Type B pancreatic cell (in vitro differentiated cells): ENCODE results near the gene IRF9. TPM values are rescaled to one million over a fixed set of nuclear protein-coding genes. Genes with fewer than 3 reads are reported as not detected.

ENCODE experiments used
- DNase-seq: peaks from one replicate; pipeline ENCODE4 v3.0.0; 2021; ENCODE audit warnings: mixed read lengths; ENCODE audit not compliant: unreplicated experiment; ENCODE audit errors: extremely low spot score
- H3K27ac Mint-ChIP-seq: 2 replicates; pipeline ENCODE4 v1.8.0; 2021; ENCODE audit warnings: mild to moderate bottlenecking, mixed read lengths
- H3K27me3 Mint-ChIP-seq: 2 replicates; pipeline ENCODE4 v1.8.0; 2021; ENCODE audit warnings: mixed read lengths
- H3K36me3 Mint-ChIP-seq: 2 replicates; pipeline ENCODE4 v1.8.0; 2021; ENCODE audit warnings: mixed read lengths
- H3K4me1 Mint-ChIP-seq: one replicate; pipeline ENCODE4 v1.8.0; 2021; ENCODE audit warnings: mixed read lengths; ENCODE audit not compliant: unreplicated experiment
- H3K4me3 Mint-ChIP-seq: 2 replicates; pipeline ENCODE4 v1.8.0; 2021; ENCODE audit warnings: mild to moderate bottlenecking, mixed read lengths
- H3K9me3 Mint-ChIP-seq: 2 replicates; pipeline ENCODE4 v1.8.0; 2021; ENCODE audit warnings: mixed read lengths
- total RNA-seq: library from RNA; stranded (reverse); gene quantifications from 2 replicates; pipeline ENCODE4 v1.2.1, GENCODE V29; 2021; ENCODE audit warnings: low replicate concordance
- TF ChIP-seq, protein P1 (sequence below): fragments of 200-600 bp; sonication (generic); conservative IDR thresholded peaks from 2 replicates; pipeline ENCODE4 v1.5.0; 2021; ENCODE audit warnings: antibody characterized with exemption, mild to moderate bottlenecking

Gene IRF9
- total RNA-seq, 1 donor from 2014 or later: 60.0 TPM

DNA sequence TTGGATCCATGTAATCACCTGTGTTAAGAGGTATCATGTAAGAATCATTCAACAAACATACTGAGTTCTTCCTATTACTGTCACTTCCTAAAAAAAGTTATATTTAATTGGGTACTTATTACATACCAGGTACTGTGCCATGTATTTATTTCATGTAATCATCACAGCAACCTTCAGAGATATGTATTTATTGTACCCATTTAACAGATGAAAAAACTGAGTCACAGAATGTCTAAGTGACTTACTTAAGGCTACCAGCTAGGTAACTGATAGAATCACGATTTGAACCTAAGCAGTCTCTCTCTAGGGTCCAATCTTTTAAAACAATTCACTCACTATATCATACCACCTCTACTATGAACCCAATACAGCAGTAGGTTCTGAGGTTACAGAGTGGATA lies 16.6 kb upstream of the IRF9 start:
- Mint-ChIP-seq H3K27ac (no peak overlapping the region), H3K4me1 (peaks cover 37% of the 10 kb centered on the region), H3K9me3 (no peaks in the 10 kb centered on the region), H3K36me3 (peaks cover 6% of the 10 kb centered on the region), H3K4me3 (peak overlapping the region; percentile 24), H3K27me3 (no peaks in the 10 kb centered on the region)
- TF ChIP-seq, protein P1, sequence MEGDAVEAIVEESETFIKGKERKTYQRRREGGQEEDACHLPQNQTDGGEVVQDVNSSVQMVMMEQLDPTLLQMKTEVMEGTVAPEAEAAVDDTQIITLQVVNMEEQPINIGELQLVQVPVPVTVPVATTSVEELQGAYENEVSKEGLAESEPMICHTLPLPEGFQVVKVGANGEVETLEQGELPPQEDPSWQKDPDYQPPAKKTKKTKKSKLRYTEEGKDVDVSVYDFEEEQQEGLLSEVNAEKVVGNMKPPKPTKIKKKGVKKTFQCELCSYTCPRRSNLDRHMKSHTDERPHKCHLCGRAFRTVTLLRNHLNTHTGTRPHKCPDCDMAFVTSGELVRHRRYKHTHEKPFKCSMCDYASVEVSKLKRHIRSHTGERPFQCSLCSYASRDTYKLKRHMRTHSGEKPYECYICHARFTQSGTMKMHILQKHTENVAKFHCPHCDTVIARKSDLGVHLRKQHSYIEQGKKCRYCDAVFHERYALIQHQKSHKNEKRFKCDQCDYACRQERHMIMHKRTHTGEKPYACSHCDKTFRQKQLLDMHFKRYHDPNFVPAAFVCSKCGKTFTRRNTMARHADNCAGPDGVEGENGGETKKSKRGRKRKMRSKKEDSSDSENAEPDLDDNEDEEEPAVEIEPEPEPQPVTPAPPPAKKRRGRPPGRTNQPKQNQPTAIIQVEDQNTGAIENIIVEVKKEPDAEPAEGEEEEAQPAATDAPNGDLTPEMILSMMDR: no peak
- DNase-seq: no peak

DNA sequence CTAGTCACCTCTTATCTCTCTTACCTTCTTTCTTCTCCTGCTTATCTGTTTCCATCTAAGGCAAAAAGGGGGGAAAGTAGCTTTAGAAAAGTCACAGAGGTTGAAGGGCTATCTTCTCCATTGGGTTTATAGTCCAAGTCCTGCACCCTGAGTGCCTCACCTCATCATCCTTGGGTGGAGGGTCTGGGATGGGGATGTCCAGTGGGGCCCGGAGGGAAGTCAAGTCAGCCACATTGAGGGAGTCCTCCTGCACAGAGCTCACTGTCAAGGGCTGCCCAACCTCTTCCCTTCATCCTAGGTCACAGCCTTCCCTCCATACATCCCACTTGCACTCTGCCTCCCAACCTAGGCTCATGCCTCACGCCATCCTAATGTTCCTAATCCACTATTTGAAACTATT lies 15.8 kb upstream of the IRF9 start:
- TF ChIP-seq, protein P1: no peak
- no peak for DNase-seq
- peak overlapping the region; percentile 92 for H3K27ac Mint-ChIP-seq
- H3K9me3 Mint-ChIP-seq: no peaks in the 10 kb centered on the region
- no peaks in the 10 kb centered on the region for H3K27me3 Mint-ChIP-seq
- H3K4me1 Mint-ChIP-seq: peaks cover 36% of the 10 kb centered on the region
- peak overlapping the region; percentile 98 for H3K4me3 Mint-ChIP-seq
- peaks cover 5% of the 10 kb centered on the region for H3K36me3 Mint-ChIP-seq

DNA sequence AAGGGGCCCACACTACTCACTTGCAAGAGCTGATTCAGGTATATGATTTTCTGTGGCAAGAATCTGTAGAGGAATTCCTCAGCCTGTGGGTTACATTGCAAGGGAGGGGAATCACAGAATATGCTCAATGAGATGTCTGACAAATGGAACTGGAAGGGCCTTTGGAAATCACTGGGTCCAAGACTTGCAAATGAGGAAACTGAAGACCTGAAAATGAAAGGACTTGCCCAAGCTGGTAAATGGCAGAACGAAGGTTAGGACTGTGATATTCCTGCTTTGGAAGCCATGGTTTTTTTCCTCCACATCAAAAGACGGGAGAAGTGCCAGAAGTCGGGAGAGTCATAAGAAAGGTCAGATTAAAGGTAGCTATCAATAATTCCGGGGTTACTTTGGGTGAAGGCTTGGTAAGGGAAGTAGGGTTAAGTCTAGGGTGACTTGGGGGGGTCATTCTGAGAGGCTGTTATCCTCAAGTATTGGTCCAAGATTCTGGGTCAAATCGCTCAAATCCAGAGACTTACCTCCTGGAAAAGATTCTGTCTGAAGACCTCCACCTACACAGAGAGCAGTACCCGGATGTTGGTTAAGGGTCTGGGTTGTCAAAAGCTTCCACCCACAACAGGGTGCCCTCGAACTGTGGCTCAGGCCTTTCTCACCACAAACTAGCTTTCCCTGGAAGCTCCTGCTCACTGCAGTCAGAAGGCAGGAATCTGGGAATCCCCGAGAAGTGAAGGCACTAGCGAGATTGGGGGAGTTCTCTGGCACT lies 15.2 kb upstream of the IRF9 start:
- Mint-ChIP-seq H3K27me3 (no peaks in the 10 kb centered on the region), H3K27ac (peak overlapping the region; percentile 92), H3K4me3 (peak overlapping the region; percentile 98), H3K9me3 (no peaks in the 10 kb centered on the region), H3K36me3 (peaks cover 9% of the 10 kb centered on the region), H3K4me1 (peaks cover 36% of the 10 kb centered on the region)
- DNase-seq: no peak
- TF ChIP-seq, protein P1: no peak

DNA sequence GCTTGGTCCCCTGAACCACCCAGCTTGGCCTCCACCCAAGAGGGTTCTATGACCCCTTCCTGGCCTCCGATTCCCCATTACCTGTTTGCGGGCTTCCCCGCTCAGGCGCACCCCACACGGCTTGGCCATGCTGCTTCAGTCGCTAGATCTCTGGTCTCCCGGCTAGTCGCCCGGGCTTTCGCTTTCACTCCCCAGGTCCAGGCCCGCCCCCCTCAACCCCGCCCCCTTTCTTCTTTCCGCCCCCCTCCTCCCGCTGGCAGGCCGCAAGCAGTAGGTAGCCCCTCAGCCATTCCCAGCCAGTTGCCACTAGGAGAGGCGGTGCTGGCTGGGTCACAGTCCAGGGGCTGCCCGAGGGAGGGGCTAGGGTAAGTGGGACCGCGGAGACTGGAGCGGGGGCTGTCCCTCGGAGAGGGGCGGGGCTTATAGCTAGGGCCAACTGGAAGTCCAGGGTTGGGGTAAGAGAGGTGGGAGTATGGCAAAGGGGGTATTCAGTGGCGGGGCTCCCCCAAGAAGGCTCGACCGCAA lies 14.6 kb upstream of the IRF9 start, which contains the start of gene PSME2:
Gene PSME2, minus strand, starts transcription at position 158 of the 525 bp plus-strand sequence. Its CDS starts 29 bp downstream, at position 129.
- TF ChIP-seq, protein P1: no peak
- Mint-ChIP-seq H3K4me1 (peaks cover 36% of the 10 kb centered on the region), H3K9me3 (no peaks in the 10 kb centered on the region), H3K4me3 (peak within 1 kb of the TSS; percentile 98), H3K36me3 (peaks cover 9% of the 10 kb centered on the region), H3K27ac (peak within 1 kb of the TSS; percentile 92), H3K27me3 (no peaks in the 10 kb centered on the region)
- DNase-seq: peak; percentile 94

GRCh38 chr14:24146978-24147760 lies 13.9 kb upstream of the IRF9 start, which contains the start of gene RNF31:
RNF31 (plus strand) TSS chr14:24147498; CDS start chr14:24147699, 201 bp downstream.
- Mint-ChIP-seq H3K4me1 (peaks cover 32% of the 10 kb centered on the region), H3K27ac (peak within 1 kb of the TSS; percentile 92), H3K4me3 (peak within 1 kb of the TSS; percentile 98), H3K36me3 (peaks cover 9% of the 10 kb centered on the region), H3K27me3 (no peaks in the 10 kb centered on the region), H3K9me3 (no peaks in the 10 kb centered on the region)
- peak; percentile 95 for DNase-seq
- TF ChIP-seq, protein P1: no peak
